ENCODE measurements around the gene CCDC80.
A peak's percentile ranks its signal among the peaks of the same experiment; 100 is the strongest.

Gene CCDC80

GRCh38 chr3:112644453-112644852 lies 3.5 kb upstream of the CCDC80 start:
- Histone ChIP-seq H3K4me1 (ENCODE audit: control insufficient read depth, insufficient read depth, low read length) (peaks cover 39% of the 10 kb centered on the region), H3K4me3 (ENCODE audit: low read length in 2 of 2) (no peak overlapping the region), H3K36me3 (ENCODE audit: control insufficient read depth in 2 of 2, insufficient read depth in 2 of 2, low read length in 2 of 2) (no peaks in the 10 kb centered on the region), H3K27me3 (ENCODE audit: control insufficient read depth in 1 of 2, insufficient read depth in 2 of 2, low read length in 2 of 2) (no peaks in the 10 kb centered on the region), H3K9ac (ENCODE audit: low read length in 2 of 2) (no peak overlapping the region), H3K9me3 (ENCODE audit: control insufficient read depth in 2 of 2, low read length in 2 of 2) (no peaks in the 10 kb centered on the region), H3K27ac (ENCODE audit: low read length) (no peak overlapping the region)

- Histone ChIP-seq H3K9ac (ENCODE audit: low read length in 2 of 2) (no peak overlapping the region), H3K4me1 (ENCODE audit: control insufficient read depth, insufficient read depth, low read length) (peaks cover 47% of the 10 kb centered on the region), H3K4me3 (ENCODE audit: low read length in 2 of 2) (no peak overlapping the region), H3K9me3 (ENCODE audit: control insufficient read depth in 2 of 2, low read length in 2 of 2) (no peaks in the 10 kb centered on the region), H3K27ac (ENCODE audit: low read length) (no peak overlapping the region), H3K27me3 (ENCODE audit: control insufficient read depth in 1 of 2, insufficient read depth in 2 of 2, low read length in 2 of 2) (no peaks in the 10 kb centered on the region), H3K36me3 (ENCODE audit: control insufficient read depth in 2 of 2, insufficient read depth in 2 of 2, low read length in 2 of 2) (no peaks in the 10 kb centered on the region)
These were observed 2.8 kb upstream of the CCDC80 start for GRCh38 chr3:112643621-112644240.

- no peaks in the 10 kb centered on the region for H3K36me3 ChIP-seq (ENCODE audit: control insufficient read depth in 2 of 2, insufficient read depth in 2 of 2, low read length in 2 of 2)
- H3K27me3 ChIP-seq (ENCODE audit: control insufficient read depth in 1 of 2, insufficient read depth in 2 of 2, low read length in 2 of 2), result no peaks in the 10 kb centered on the region
- peak overlapping the region; percentile 25 to 29 for H3K9ac ChIP-seq (ENCODE audit: low read length in 2 of 2)
- H3K4me3 ChIP-seq (ENCODE audit: low read length in 2 of 2), result peak overlapping the region; percentile 66 to 70
- H3K4me1 ChIP-seq (ENCODE audit: control insufficient read depth, insufficient read depth, low read length), result peaks cover 54% of the 10 kb centered on the region
- H3K27ac ChIP-seq (ENCODE audit: low read length), result no peak overlapping the region
- no peaks in the 10 kb centered on the region for H3K9me3 ChIP-seq (ENCODE audit: control insufficient read depth in 2 of 2, low read length in 2 of 2)
These were observed 2.1 kb upstream of the CCDC80 start for GRCh38 chr3:112642912-112643506.

- Histone ChIP-seq H3K4me3 (ENCODE audit: low read length in 2 of 2) (peak overlapping the region; percentile 78 to 83), H3K9ac (ENCODE audit: low read length in 2 of 2) (peak overlapping the region; percentile 72 to 90), H3K27ac (ENCODE audit: low read length) (peak overlapping the region; percentile 92), H3K36me3 (ENCODE audit: control insufficient read depth in 2 of 2, insufficient read depth in 2 of 2, low read length in 2 of 2) (no peaks in the 10 kb centered on the region), H3K9me3 (ENCODE audit: control insufficient read depth in 2 of 2, low read length in 2 of 2) (no peaks in the 10 kb centered on the region), H3K4me1 (ENCODE audit: control insufficient read depth, insufficient read depth, low read length) (peaks cover 73% of the 10 kb centered on the region), H3K27me3 (ENCODE audit: control insufficient read depth in 1 of 2, insufficient read depth in 2 of 2, low read length in 2 of 2) (no peaks in the 10 kb centered on the region)
These were observed 540 bp downstream of the CCDC80 start for GRCh38 chr3:112640276-112640929.

- no peaks in the 10 kb centered on the region for H3K27me3 ChIP-seq (ENCODE audit: control insufficient read depth in 1 of 2, insufficient read depth in 2 of 2, low read length in 2 of 2)
- H3K9me3 ChIP-seq (ENCODE audit: control insufficient read depth in 2 of 2, low read length in 2 of 2), result no peaks in the 10 kb centered on the region
- H3K27ac ChIP-seq (ENCODE audit: low read length), result peak overlapping the region; percentile 92
- peaks cover 80% of the 10 kb centered on the region for H3K4me1 ChIP-seq (ENCODE audit: control insufficient read depth, insufficient read depth, low read length)
- peak overlapping the region; percentile 72 to 90 for H3K9ac ChIP-seq (ENCODE audit: low read length in 2 of 2)
- H3K4me3 ChIP-seq (ENCODE audit: low read length in 2 of 2), result peak overlapping the region; percentile 78 to 83
- H3K36me3 ChIP-seq (ENCODE audit: control insufficient read depth in 2 of 2, insufficient read depth in 2 of 2, low read length in 2 of 2), result no peaks in the 10 kb centered on the region
These were observed 1.3 kb downstream of the CCDC80 start for GRCh38 chr3:112639455-112640225.

- Histone ChIP-seq H3K27ac (ENCODE audit: low read length) (peak overlapping the region; percentile 92), H3K27me3 (ENCODE audit: control insufficient read depth in 1 of 2, insufficient read depth in 2 of 2, low read length in 2 of 2) (no peaks in the 10 kb centered on the region), H3K4me3 (ENCODE audit: low read length in 2 of 2) (peak overlapping the region; percentile 78 to 83), H3K4me1 (ENCODE audit: control insufficient read depth, insufficient read depth, low read length) (peaks cover 86% of the 10 kb centered on the region), H3K36me3 (ENCODE audit: control insufficient read depth in 2 of 2, insufficient read depth in 2 of 2, low read length in 2 of 2) (no peaks in the 10 kb centered on the region), H3K9ac (ENCODE audit: low read length in 2 of 2) (peak overlapping the region; percentile 21 to 58), H3K9me3 (ENCODE audit: control insufficient read depth in 2 of 2, low read length in 2 of 2) (no peaks in the 10 kb centered on the region)
These were observed 2.5 kb downstream of the CCDC80 start for GRCh38 chr3:112638327-112639020.

- Histone ChIP-seq H3K27ac (ENCODE audit: low read length) (peak overlapping the region; percentile 92), H3K4me1 (ENCODE audit: control insufficient read depth, insufficient read depth, low read length) (peaks cover 86% of the 10 kb centered on the region), H3K9ac (ENCODE audit: low read length in 2 of 2) (peak overlapping the region; percentile 58 to 62), H3K36me3 (ENCODE audit: control insufficient read depth in 2 of 2, insufficient read depth in 2 of 2, low read length in 2 of 2) (no peaks in the 10 kb centered on the region), H3K9me3 (ENCODE audit: control insufficient read depth in 2 of 2, low read length in 2 of 2) (no peaks in the 10 kb centered on the region), H3K27me3 (ENCODE audit: control insufficient read depth in 1 of 2, insufficient read depth in 2 of 2, low read length in 2 of 2) (no peaks in the 10 kb centered on the region), H3K4me3 (ENCODE audit: low read length in 2 of 2) (peak overlapping the region; percentile 59 to 83)
These were observed 3.2 kb downstream of the CCDC80 start for GRCh38 chr3:112637700-112638099.

- peak overlapping the region; percentile 58 to 60 for H3K9ac ChIP-seq (ENCODE audit: low read length in 2 of 2)
- peaks cover 80% of the 10 kb centered on the region for H3K4me1 ChIP-seq (ENCODE audit: control insufficient read depth, insufficient read depth, low read length)
- H3K4me3 ChIP-seq (ENCODE audit: low read length in 2 of 2), result peak overlapping the region; percentile 59 to 83
- no peaks in the 10 kb centered on the region for H3K27me3 ChIP-seq (ENCODE audit: control insufficient read depth in 1 of 2, insufficient read depth in 2 of 2, low read length in 2 of 2)
- H3K27ac ChIP-seq (ENCODE audit: low read length), result peak overlapping the region; percentile 92
- H3K9me3 ChIP-seq (ENCODE audit: control insufficient read depth in 2 of 2, low read length in 2 of 2), result no peaks in the 10 kb centered on the region
- no peaks in the 10 kb centered on the region for H3K36me3 ChIP-seq (ENCODE audit: control insufficient read depth in 2 of 2, insufficient read depth in 2 of 2, low read length in 2 of 2)
These were observed 5.3 kb downstream of the CCDC80 start for GRCh38 chr3:112635674-112636073.

- Histone ChIP-seq H3K9ac (ENCODE audit: low read length in 2 of 2) (peak overlapping the region; percentile 14 to 16), H3K4me1 (ENCODE audit: control insufficient read depth, insufficient read depth, low read length) (peaks cover 74% of the 10 kb centered on the region), H3K36me3 (ENCODE audit: control insufficient read depth in 2 of 2, insufficient read depth in 2 of 2, low read length in 2 of 2) (no peaks in the 10 kb centered on the region), H3K4me3 (ENCODE audit: low read length in 2 of 2) (peak overlapping the region; percentile 44 to 83), H3K9me3 (ENCODE audit: control insufficient read depth in 2 of 2, low read length in 2 of 2) (no peaks in the 10 kb centered on the region), H3K27me3 (ENCODE audit: control insufficient read depth in 1 of 2, insufficient read depth in 2 of 2, low read length in 2 of 2) (no peaks in the 10 kb centered on the region), H3K27ac (ENCODE audit: low read length) (peak overlapping the region; percentile 92)
These were observed 6.0 kb downstream of the CCDC80 start for GRCh38 chr3:112634786-112635541.
